HG03469 (cell line): Measurements from ENCODE around the gene ADAM22.
A peak's percentile ranks its signal among the peaks of the same experiment; 100 is the strongest.

Experiments used
- ATAC-seq: cut with Tn5 transposase; IDR thresholded peaks from one replicate; pipeline ENCODE4 v1.9.1; 2021; ENCODE audit warnings: mild to moderate bottlenecking, moderate library complexity, moderate number of reproducible peaks; ENCODE audit not compliant: unreplicated experiment

The ADAM22 gene

DNA sequence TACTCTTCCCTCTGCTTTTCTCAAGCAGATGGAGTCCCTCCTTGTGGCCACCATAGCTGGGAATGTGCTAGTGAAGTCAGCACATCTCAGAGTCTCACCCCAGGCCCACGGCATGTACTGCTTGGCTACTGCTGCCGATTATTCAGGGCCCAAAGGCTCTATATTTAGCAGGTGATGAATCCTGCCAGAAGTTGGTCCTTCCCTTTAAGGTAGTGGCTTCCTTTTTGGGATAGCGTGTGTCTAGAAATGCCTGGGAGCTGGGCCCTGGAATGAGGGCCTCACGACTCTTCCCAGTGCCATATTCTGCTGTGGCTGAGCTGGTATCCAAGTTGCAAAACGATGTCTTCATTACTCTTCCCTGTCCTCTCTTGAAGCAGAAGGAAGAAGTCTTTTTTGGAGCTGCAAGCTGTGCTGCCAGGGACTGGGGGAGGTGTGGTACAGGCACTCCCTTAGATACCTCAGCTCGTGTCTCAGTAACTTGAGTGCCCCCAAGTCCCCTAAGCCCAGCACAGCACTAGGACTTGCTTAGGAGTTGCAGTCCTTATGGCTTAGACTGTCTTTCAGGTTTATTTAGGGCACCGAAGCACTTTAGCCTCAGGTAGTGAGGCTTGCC, 100.1 kb downstream of the ADAM22 start:
- no peak for ATAC-seq

DNA sequence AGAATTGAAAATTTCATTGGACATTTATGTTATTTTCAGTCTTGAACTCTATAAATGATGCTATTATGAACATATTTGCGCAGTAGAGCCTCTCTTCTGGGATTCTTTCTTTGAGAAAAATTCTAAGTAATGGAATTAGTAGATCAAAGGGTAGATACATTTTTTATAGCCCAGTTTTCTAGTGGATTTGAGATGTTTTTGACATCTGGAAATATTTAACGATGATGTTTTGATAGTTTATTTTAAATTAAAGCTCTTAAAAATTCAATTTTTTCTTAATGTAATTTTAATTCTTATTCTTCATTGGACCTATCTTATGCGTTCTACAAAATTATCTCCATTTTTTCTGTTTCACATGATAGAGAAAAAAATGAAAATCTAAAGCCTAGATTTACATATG, 103.0 kb downstream of the ADAM22 start:
- no peak for ATAC-seq

DNA sequence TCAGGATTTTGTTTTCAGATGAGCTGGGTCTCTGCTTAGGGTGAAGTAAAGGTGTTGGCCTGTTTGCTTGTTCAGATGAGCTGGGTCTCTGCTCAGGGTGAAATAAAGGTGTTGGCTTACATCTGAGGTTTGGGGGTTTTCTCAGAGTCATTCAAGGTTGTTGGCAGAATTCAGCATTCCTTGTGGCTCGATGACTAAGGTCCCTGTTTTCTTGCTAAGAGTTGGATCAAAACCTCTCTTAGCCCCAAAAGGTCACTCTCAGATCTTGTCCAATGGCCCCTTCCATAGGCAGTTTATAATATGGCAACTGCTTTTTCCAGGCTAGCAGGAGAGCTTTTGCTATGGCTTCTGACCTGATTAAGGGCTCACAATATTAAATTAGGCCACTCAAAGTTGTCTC, 106.6 kb downstream of the ADAM22 start:
- no peak for ATAC-seq

DNA sequence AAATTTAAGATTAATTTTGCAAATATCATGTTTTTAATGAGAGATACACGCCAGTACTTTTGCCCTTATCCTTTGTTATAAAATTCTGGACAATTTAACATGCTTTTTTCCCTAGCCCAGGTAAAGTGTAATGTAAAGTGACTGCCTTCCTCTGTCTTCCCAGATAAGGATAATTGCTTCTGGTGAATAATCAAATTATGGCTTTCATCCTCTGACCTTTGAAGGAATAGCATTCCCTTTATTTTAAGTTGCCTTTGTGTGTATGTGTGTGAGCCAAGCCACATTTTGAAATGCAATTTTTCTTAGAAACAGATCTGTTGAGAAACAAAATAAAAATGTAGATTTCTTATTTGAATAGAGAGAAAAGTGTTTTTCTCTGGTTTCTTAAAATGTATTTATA, 107.5 kb downstream of the ADAM22 start:
- no peak for ATAC-seq

DNA sequence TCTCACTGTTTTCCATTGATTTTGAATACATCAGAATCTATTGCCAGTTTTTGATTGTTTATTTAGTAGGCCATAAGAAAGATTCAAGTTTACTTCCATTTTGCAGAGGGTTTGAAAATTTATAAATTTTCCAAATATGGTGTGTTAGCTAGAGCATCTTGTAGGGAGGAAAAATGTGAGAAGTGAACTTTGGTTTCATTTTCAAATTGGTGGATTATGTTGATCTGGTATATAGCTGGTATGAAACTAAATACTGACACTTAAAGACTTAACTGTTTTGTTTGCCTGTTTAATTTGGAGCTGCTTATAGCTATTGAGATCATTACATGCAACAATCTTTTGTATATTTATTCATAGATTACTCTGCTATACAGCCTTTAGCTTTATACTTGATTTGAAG, 108.1 kb downstream of the ADAM22 start:
- ATAC-seq = no peak

DNA sequence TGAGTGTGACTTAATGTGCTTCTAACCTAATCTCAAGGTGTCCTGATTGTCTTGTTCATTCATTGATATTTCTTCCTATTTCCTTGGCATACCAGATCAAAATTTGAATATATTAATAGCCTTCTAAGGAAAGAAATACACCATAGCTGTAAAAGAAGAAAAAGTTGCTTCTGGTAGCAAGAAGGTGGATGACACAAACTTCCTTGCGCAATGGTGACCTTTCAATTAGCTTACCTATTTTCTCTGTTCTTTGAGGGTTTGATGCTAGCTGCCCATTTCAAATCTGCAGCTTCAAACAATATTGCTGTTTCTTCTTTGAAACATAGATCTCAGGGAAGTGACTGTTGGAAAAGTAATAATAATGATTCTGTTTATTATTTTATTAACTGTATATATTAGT, 108.8 kb downstream of the ADAM22 start:
- no peak for ATAC-seq

DNA sequence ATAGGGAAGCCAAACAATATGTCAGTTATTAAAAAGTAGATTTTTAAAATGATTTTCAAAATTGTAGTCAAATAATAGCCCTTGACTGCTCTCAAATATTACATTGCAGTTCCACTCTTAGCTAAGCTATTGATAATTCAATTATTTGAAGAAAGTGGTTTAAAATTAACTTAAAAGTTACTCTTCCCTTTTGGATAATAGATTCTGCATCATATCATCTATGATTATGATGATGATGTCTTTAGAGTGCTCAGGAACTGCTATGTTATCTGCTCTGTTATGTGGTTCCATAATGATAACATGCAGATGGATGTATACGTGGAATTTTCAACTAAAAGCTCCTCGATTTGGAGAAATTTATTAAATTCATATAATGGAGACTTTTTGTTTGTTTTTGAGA, 110.0 kb downstream of the ADAM22 start:
- ATAC-seq = no peak

DNA sequence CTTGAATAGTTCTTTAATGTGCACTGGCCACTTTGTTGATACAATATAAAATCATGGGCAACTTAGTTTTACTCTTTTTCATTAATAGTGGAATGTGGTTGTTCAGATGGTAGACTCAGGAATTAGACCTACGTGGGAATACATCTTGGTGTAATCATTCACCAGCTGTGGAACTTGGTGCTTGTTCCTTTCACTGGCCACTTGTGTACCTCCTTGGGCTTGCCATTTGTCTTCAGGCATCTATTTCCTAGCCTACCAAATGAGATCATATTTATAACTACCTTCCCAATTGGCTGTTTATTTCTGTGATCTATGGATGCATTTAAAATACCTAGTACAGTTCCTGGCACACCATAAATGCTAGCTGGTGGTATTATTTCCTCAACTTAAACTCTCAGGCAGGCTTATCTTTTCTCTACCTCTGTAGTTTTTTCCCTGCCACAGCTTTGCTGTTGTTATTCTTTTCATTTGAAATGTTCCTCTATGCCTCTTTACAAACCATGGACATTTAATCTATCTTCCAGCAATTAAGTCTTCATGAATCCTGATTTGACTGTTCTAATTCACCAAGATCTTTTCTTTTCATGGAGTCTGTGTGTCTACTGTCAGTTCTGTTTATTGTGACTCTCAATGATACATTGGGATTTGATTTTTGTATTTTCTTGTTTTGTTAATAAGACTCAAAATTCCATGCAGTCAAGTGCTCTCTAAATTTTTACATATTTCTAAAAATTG, 113.0 kb downstream of the ADAM22 start:
- ATAC-seq = no peak

DNA sequence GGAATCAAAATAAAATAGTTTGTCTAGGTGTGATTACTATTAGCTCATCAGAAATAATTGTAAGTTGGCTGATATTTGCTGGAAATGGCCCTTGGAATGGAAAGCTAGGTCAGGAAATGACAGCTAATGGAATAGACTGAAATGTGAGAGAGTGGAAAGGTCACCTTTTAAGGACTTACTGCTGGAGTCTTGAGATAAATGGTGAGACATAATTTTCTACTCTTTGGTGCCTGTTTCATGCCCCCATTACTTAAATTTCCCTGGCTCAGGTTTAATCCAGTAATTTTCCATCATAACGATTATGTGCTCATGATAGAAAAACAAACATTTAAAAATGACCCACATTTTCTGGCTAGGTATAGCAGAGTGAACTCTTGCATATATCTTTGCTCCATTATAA, 123.6 kb downstream of the ADAM22 start:
- ATAC-seq = no peak

DNA sequence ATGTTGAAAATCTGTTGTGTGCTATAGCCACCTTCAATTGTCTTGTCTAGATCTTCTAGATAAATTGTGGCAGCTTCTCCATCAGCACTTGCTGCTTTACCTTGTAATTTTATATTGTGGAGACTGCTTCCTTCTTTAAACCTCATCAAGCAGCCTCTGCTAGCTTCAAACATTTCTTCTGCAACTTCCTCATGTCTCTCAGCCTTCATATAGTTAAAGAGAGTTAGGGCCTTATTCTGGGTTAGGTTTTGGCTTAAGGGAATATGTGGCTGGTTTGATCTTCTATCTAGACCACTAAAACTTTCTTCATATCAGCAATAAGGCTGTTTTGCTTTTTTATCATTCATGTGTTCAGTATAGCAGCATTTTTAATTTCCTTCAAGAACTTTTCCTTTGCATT, 128.2 kb downstream of the ADAM22 start:
- ATAC-seq = no peak

DNA sequence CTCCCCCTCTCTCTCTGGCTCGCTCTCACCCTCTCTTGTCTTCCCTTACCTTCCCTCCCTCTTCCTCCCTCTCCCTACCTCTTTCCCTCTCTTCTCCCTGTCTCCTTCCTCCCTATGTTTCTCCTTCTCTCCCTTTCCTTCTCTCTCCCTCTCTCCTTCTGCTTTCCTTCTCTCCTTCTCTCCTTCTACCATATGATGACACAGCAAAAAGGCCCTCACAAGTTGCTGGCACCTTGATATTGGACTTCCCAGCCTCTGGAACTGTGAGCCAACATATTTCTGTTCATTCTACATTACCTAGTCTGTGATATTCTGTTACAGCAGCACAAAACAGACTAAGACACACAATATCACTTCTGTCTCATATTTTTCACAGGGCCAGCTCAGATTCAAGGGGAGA, 135.0 kb downstream of the ADAM22 start:
- ATAC-seq = no peak

DNA sequence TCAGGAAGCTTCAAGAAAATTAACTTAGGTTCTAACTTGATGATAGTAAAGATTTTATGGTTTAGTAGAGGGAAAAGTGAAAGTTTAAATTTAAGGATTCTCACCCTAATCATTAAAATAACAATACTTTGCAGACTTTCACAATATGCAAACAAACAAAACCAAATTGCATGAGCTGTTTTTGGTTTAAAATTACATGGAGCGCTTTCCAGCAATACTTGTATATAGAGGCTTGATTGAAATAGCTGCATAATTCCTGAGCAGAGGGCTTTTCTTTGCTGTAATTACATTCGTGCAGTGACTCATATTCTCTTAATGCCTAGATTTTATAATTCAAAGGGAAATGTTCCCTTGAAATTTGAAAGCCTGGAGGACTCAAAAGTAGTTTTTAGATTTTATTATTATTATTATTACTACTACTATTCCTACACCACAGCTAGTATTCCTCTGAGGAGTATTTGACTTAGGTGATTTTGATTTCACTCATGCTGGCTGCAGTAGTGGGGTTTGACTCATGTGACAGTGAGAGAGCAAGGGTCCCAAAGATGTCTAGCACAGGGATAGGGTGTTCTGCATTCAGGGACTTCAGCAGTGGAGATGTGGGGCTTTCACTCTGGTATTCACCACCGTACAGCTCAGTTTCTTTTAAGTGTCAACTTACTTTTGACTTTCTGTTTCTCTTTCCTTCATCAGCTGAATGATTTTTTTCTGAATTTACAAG, 138.1 kb downstream of the ADAM22 start:
- peak; percentile 65 for ATAC-seq

DNA sequence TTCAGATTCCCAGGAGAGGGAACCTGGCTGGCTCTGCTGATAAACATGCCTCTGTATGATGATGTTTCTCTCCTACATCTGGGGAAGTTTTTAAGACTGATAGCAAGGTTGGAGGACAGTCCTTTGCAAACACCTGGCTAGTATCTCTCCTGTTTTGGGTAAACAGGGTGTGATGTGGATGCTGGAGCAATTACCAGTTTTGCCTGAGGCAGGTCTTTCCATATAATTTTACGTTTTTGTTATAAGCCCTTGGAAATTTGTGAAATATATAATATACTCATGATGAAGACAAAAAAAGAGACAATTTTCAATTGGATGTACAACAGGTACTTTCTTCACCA, 138.6 kb downstream of the ADAM22 start:
- peak; percentile 11 for ATAC-seq

DNA sequence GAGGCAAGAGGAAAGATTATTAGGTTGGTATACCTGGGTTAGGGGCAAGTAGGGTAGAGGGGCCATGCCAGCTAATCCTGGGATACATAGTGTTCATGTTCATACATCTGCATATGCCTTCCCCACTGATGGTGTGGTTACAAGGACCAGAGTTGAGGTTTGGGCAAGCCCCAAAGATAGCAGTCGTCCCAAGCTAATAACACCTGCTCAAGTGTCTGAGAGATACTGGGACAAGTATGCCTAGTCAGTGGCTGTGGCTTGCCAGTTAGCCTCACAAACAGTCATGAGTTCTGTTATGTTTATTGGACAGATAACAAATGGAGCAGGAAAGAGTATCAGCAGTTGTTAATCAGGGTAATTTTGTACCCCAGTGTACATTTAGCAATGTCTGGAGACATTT, 139.6 kb downstream of the ADAM22 start:
- no peak for ATAC-seq

DNA sequence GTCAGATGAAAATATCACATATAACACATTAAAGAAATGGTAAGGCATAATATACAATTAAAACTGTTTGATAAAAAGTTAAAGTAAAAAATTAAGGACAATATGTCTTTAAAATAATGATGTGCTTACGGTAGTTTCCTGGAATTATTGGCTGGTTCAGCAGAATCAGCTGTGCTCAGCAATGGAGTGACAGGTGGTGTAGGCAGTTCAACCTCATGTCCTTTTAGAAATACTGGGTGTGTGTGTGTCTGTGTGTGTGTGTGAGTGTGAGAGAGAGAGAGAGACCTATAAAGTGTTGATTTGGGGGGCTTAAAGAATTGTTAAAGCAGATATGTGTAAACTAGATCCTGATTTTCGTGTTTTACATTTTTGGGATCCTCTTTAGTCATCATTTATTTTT, 141.2 kb downstream of the ADAM22 start:
- ATAC-seq = no peak

DNA sequence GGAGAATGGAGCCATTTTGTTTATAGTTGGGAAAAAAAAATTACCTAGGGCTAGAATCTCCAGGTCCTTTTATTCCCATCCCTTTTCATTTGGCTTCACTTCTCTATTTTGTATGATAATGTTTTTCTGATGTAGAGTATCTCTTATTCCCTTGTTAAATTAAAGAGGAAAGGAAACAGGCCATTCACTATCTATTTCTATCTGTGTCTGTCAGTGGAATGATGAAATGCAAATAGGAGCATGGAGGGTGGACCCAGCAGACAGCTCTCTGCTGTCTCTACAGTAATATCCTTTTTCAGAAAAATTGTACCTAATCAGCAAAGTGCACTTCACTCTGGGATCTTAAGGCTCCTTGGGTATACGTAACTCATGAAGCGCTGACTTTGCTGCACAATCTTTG, 149.8 kb downstream of the ADAM22 start:
- no peak for ATAC-seq

DNA sequence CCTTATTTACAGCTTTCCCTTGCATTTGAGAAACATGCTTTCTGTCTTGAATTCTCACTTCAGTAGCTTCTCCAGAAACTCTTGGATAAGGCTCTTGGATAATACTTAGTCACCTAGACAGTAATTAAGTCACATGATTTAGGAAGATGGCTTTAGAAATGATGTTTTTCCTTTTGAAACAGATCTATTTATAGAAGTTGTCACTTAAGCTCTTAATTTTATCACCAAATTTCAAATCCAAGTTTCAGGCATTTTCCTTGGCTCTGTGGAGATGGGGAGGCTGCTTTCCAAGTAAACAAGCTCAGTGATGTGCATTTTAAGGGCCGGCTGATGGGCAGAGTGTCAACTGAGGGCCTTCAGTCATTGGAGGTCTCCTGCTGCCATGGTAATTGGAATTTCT, 155.5 kb downstream of the ADAM22 start:
- no peak for ATAC-seq

DNA sequence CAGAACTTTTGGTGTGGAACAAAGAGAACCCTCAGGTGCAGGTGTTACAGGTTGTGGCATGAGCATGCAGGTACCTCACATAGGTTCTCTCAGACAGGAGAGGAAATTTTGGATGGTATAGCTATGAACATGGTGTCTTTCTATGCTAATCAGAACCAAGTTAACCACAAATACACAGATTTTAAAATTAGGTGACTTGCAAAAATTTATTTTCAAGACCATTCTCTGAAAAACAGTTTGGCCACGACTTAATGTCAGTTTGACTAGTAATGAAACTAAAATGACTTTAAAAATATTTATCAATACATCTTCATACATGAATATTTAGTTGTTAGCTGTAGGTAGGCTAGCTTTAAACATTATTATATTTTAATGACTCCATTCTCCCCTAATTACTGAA, 156.2 kb downstream of the ADAM22 start:
- no peak for ATAC-seq

DNA sequence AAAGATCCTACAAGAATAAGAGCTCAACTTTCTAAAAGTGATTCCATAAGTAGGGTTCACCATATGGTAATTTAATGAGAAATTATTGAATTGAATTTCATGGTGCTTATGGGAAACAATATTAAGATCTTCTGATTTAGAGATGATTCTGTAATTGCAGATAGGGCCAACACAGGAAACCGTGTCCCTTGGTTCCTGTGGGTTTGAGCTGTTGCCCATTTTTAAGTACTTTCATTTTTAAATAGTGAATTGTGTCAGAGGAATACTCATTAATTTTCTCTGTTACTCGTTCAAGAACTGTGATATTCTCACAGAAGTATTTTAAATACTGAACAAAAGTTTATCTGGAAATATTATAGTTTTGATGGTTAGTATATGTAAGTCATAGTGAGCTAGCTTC, 156.6 kb downstream of the ADAM22 start:
- no peak for ATAC-seq

DNA sequence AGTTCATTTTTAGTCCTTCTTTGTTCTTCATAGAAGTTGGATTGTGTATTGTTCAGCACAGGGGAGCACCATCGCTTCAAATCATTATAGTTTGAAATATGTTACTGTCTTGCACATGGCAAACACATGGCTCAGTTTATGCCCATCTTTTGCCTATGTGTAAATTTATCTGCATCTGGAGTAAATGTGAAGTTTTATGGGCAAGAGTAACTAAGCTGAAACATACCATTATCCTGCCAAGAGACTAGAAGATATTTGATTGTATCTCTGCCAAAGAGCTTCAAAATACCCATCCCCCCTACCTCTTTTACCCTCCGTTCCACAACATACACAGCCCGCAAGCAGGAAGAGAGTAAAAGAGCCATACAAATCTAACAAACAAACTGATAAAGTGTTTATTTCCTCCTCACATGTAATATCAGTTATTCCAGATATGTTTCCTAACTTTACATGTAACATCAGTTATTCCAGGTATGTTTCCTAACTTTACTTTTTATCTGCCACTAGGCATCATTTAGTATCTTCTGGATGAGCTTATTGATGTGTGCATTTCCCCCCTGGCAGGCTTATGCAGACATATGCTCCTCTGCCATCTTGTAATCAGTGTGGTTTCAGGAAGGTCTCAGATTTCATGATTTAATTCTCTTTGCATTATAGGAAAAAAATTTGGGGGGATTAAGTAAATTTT, 158.1 kb downstream of the ADAM22 start:
- ATAC-seq = no peak

DNA sequence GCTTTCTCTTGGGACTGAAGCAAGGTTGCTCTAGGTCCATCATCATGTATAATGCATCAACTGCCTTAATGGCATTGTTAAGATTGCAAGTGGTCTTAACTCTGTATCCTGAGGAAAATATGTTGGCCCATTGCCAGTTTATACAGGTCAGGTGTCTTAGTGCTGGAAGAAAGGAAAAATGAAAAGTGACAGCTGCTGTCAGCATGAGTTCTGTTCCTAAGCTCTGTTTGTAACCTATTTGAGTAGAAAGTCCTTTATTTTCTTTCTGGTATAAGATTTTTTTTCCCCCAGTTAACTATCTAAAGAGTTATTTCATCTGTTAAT, 158.6 kb downstream of the ADAM22 start:
- ATAC-seq = no peak

DNA sequence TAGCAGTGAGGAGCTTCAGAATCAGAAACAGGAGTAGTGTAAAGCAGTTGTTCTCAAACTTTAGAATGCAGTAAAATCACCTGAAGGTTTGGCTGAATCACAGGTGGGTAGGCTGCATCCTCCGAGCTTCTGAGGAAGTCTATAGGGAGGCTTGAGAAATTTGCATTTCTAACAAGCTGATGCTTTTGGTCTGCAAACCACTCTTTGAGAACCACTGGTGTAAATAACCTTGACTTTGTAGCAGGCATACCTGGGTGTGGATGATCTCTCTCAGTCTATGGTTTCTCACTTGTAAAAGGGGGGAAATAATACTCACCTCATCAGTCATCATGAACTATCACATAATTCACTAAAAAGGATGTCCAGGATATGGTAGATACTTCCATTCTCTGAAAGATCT, 167.7 kb downstream of the ADAM22 start:
- peak; percentile 44 for ATAC-seq
